Mucosa of stomach (tissue), 1 donor: ENCODE measurements around the gene KRT13.

ENCODE experiments used
- H3K27me3 ChIP-seq: one replicate; pipeline ENCODE4 v1.7.0; 2013; ENCODE audit warnings: mild to moderate bottlenecking, low read length; ENCODE audit not compliant: control insufficient read depth, insufficient read depth
- H3K36me3 ChIP-seq: one replicate; pipeline ENCODE4 v1.7.0; 2013; ENCODE audit warnings: low read length; ENCODE audit not compliant: control insufficient read depth, insufficient read depth
- H3K4me1 ChIP-seq: one replicate; pipeline ENCODE4 v1.7.0; 2013; ENCODE audit warnings: mild to moderate bottlenecking, low read length; ENCODE audit not compliant: control insufficient read depth, insufficient read depth
- H3K4me3 ChIP-seq: one replicate; pipeline ENCODE4 v1.7.0; 2013; ENCODE audit warnings: low read length
- H3K9ac ChIP-seq: one replicate; pipeline ENCODE4 v1.7.0; 2013; ENCODE audit warnings: mild to moderate bottlenecking, low read length, moderate library complexity
- H3K9me3 ChIP-seq: one replicate; pipeline ENCODE4 v1.7.0; 2013; ENCODE audit warnings: mild to moderate bottlenecking, low read length, moderate library complexity; ENCODE audit not compliant: control insufficient read depth
- donor health status: Pancreatic carcinoma.

KRT13 gene

GRCh38 chr17:41496803-41497484, 8.5 kb downstream of the KRT13 start:
- no peaks in the 10 kb centered on the region for H3K27me3 ChIP-seq
- peak overlapping the region; percentile 44 for H3K9ac ChIP-seq
- H3K9me3 ChIP-seq, result no peaks in the 10 kb centered on the region
- H3K4me1 ChIP-seq, result peaks cover 28% of the 10 kb centered on the region
- no peaks in the 10 kb centered on the region for H3K36me3 ChIP-seq
- H3K4me3 ChIP-seq, result no peak overlapping the region

- peaks cover 21% of the 10 kb centered on the region for H3K4me1 ChIP-seq
- no peaks in the 10 kb centered on the region for H3K9me3 ChIP-seq
- no peak overlapping the region for H3K4me3 ChIP-seq
- H3K36me3 ChIP-seq, result no peaks in the 10 kb centered on the region
- H3K9ac ChIP-seq, result no peak overlapping the region
- no peaks in the 10 kb centered on the region for H3K27me3 ChIP-seq
These were observed 10.9 kb downstream of the KRT13 start for GRCh38 chr17:41494524-41494923.

GRCh38 chr17:41492771-41493170, 12.6 kb downstream of the KRT13 start:
- Histone ChIP-seq H3K4me3 (no peak overlapping the region), H3K4me1 (peaks cover 20% of the 10 kb centered on the region), H3K9ac (no peak overlapping the region), H3K36me3 (no peaks in the 10 kb centered on the region), H3K9me3 (no peaks in the 10 kb centered on the region), H3K27me3 (no peaks in the 10 kb centered on the region)

GRCh38 chr17:41492351-41492750, 13.1 kb downstream of the KRT13 start:
- no peak overlapping the region for H3K9ac ChIP-seq
- peaks cover 16% of the 10 kb centered on the region for H3K4me1 ChIP-seq
- no peaks in the 10 kb centered on the region for H3K9me3 ChIP-seq
- H3K27me3 ChIP-seq, result no peaks in the 10 kb centered on the region
- H3K4me3 ChIP-seq, result no peak overlapping the region
- no peaks in the 10 kb centered on the region for H3K36me3 ChIP-seq

- Histone ChIP-seq H3K9ac (no peak overlapping the region), H3K27me3 (no peaks in the 10 kb centered on the region), H3K4me3 (no peak overlapping the region), H3K4me1 (peaks cover 7% of the 10 kb centered on the region), H3K9me3 (no peaks in the 10 kb centered on the region), H3K36me3 (no peaks in the 10 kb centered on the region)
These were observed 13.9 kb downstream of the KRT13 start for GRCh38 chr17:41491476-41491875.

- H3K4me1 ChIP-seq, result peaks cover 9% of the 10 kb centered on the region
- no peak overlapping the region for H3K9ac ChIP-seq
- H3K9me3 ChIP-seq, result no peaks in the 10 kb centered on the region
- H3K4me3 ChIP-seq, result no peak overlapping the region
- H3K36me3 ChIP-seq, result no peaks in the 10 kb centered on the region
- peaks cover 10% of the 10 kb centered on the region for H3K27me3 ChIP-seq
These were observed 15.1 kb downstream of the KRT13 start for GRCh38 chr17:41490000-41490990.

- Histone ChIP-seq H3K4me3 (no peak within 1 kb of the TSS), H3K27me3 (peaks cover 17% of the 10 kb centered on the region), H3K36me3 (no peaks in the 10 kb centered on the region)
These were observed 15.9 kb downstream of the KRT13 start, which contains the start of gene KRT36 for GRCh38 chr17:41489531-41489930. Gene KRT36, minus strand, starts transcription at chr17:41489910. Its CDS starts 46 bp downstream, at chr17:41489864.

GRCh38 chr17:41486809-41487530, 18.4 kb downstream of the KRT13 start:
- Histone ChIP-seq H3K4me3 (no peak overlapping the region), H3K9ac (no peak overlapping the region), H3K9me3 (no peaks in the 10 kb centered on the region), H3K36me3 (no peaks in the 10 kb centered on the region), H3K4me1 (peaks cover 30% of the 10 kb centered on the region), H3K27me3 (peaks cover 25% of the 10 kb centered on the region)

More at GRCh38 chr17:41489531-41489930, 15.9 kb downstream of the KRT13 start, which contains the start of gene KRT36:
- peaks cover 17% of the 10 kb centered on the region for H3K4me1 ChIP-seq
- H3K9ac ChIP-seq, result no peak within 1 kb of the TSS
- no peaks in the 10 kb centered on the region for H3K9me3 ChIP-seq

- no peak overlapping the region for H3K4me3 ChIP-seq
- peaks cover 31% of the 10 kb centered on the region for H3K27me3 ChIP-seq
- no peak overlapping the region for H3K9ac ChIP-seq
- no peaks in the 10 kb centered on the region for H3K9me3 ChIP-seq
- H3K4me1 ChIP-seq, result peaks cover 30% of the 10 kb centered on the region
- H3K36me3 ChIP-seq, result no peaks in the 10 kb centered on the region
These were observed 19.1 kb downstream of the KRT13 start for GRCh38 chr17:41486316-41486715.

GRCh38 chr17:41484920-41485904, 20.2 kb downstream of the KRT13 start:
- Histone ChIP-seq H3K4me1 (peaks cover 30% of the 10 kb centered on the region), H3K36me3 (no peaks in the 10 kb centered on the region), H3K27me3 (peaks cover 32% of the 10 kb centered on the region), H3K4me3 (no peak overlapping the region), H3K9me3 (no peaks in the 10 kb centered on the region), H3K9ac (no peak overlapping the region)
